OCI-LY3 (cell line): ENCODE results near the gene RNF111.

Experiments used
- H2AFZ ChIP-seq: fragments of 200-600, 300-600 bp; shearing (Covaris generic); 2 replicates; pipeline ENCODE4 v1.6.0; 2014; ENCODE audit warnings: antibody characterized with exemption, low read depth, low read length
- H3K27ac ChIP-seq: fragments of 200-600, 300-600 bp; sonication (generic); 2 replicates; pipeline ENCODE4 v1.5.1; 2014; ENCODE audit warnings: mild to moderate bottlenecking, low read length, moderate library complexity, mixed read lengths
- H3K27me3 ChIP-seq: fragments of 200-600, 300-600 bp; sonication (generic); 2 replicates; pipeline ENCODE4 v1.6.1; 2014; ENCODE audit warnings: low read depth, low read length, mixed read lengths
- H3K36me3 ChIP-seq: fragments of 200-600, 300-600 bp; sonication (generic); replicated peaks from 2 replicates; pipeline ENCODE3; 2014; ENCODE audit warnings: low read depth, low read length, mixed read lengths
- H3K4me1 ChIP-seq: fragments of 300-600, 200-600 bp; sonication (generic); 2 replicates; pipeline ENCODE4 v1.6.1; 2014; ENCODE audit warnings: low read length, mixed read lengths
- H3K4me2 ChIP-seq: fragments of 200-600, 300-600 bp; sonication (generic); 2 replicates; pipeline ENCODE4 v1.6.1; 2014; ENCODE audit warnings: low read length, mixed read lengths
- H3K4me3 ChIP-seq: fragments of 300-600, 200-600 bp; sonication (generic); 2 replicates; pipeline ENCODE4 v1.5.1; 2014; ENCODE audit warnings: antibody characterized with exemption, mild to moderate bottlenecking, low read length, moderate library complexity
- H3K79me2 ChIP-seq: fragments of 300-600, 200-600 bp; shearing (Covaris generic); 2 replicates; pipeline ENCODE4 v1.6.1; 2014; ENCODE audit warnings: mild to moderate bottlenecking, low read length, mixed read lengths
- H3K9ac ChIP-seq: fragments of 300-600, 200-600 bp; shearing (Covaris generic); 2 replicates; pipeline ENCODE4 v1.6.0; 2014; ENCODE audit warnings: mild to moderate bottlenecking, low read length, moderate library complexity
- H3K9me3 ChIP-seq: fragments of 200-600, 300-600 bp; shearing (Covaris generic); 2 replicates; pipeline ENCODE4 v1.6.1; 2014; ENCODE audit warnings: low read length, mixed read lengths; ENCODE audit not compliant: insufficient read depth
- H4K20me1 ChIP-seq: fragments of 200-600, 300-600 bp; sonication (generic); 2 replicates; pipeline ENCODE4 v1.6.1; 2016; ENCODE audit warnings: low read length, mixed read lengths; ENCODE audit not compliant: insufficient read depth
- EZH2phosphoT487 ChIP-seq: fragments of 200-600 bp; shearing (Covaris generic); IDR thresholded peaks from 2 replicates; pipeline ENCODE4 v1.6.1; 2018; ENCODE audit warnings: antibody characterized with exemption, mixed run types, low read depth
- TF ChIP-seq, protein P1 (sequence below): fragments of 200-600, 300-600 bp; sonication (generic); IDR thresholded peaks from 2 replicates; pipeline ENCODE4 v1.5.1; 2014; ENCODE audit warnings: antibody characterized with exemption, low read length, low read depth

Gene RNF111

DNA sequence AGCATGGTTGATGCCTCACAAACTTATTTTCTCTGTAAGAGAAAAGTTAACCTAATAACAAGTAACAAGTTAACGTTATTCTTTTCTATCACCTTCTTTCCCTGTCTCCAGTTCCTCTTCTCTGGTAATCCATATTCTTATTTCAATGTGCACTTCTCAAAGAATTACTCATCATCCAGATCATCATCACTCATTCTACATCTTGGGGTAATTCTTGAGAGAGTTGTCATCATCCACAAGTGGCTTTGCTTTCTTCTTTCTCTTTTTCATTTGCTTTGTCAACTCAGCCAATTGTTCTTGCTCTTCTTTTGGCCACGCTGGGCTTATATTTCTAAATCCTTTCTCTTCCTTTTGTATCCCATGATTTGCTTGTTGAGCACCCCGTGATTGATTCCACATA is 20.8 kb upstream of the RNF111 start:
- Histone ChIP-seq H3K9ac (no peak overlapping the region), H3K9me3 (no peaks in the 10 kb centered on the region), H3K27me3 (no peaks in the 10 kb centered on the region), H3K4me2 (peak overlapping the region; percentile 4; the same call in 1 of the 2 replicates), H4K20me1 (no peaks in the 10 kb centered on the region), H3K4me3 (no peak overlapping the region), H3K79me2 (no peaks in the 10 kb centered on the region), H2AFZ (no peak overlapping the region), H3K4me1 (peaks cover 9% of the 10 kb centered on the region), H3K36me3 (no peaks in the 10 kb centered on the region), H3K27ac (no peak overlapping the region)
- TF ChIP-seq, protein P1, sequence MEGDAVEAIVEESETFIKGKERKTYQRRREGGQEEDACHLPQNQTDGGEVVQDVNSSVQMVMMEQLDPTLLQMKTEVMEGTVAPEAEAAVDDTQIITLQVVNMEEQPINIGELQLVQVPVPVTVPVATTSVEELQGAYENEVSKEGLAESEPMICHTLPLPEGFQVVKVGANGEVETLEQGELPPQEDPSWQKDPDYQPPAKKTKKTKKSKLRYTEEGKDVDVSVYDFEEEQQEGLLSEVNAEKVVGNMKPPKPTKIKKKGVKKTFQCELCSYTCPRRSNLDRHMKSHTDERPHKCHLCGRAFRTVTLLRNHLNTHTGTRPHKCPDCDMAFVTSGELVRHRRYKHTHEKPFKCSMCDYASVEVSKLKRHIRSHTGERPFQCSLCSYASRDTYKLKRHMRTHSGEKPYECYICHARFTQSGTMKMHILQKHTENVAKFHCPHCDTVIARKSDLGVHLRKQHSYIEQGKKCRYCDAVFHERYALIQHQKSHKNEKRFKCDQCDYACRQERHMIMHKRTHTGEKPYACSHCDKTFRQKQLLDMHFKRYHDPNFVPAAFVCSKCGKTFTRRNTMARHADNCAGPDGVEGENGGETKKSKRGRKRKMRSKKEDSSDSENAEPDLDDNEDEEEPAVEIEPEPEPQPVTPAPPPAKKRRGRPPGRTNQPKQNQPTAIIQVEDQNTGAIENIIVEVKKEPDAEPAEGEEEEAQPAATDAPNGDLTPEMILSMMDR, result no peak
- no peak for TF ChIP-seq EZH2phosphoT487

DNA sequence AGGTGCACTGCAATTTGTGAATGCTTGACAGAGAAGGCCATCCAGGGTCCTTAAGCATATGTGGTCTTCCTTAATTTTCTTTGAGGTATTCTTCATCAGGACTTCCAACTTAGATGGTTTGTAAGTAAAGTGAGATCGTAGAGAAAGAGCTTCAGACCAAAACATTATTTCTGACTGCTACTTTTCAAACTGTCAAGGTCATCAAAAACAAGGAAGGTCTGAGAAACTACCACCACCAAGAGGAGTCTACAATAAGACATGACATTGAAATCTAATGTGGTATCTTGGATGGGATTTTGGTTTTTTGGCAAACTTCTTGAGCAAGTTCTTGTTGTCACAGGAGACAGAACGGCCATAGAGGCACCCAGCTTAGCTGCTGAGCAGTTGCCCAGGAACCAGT is 20.0 kb upstream of the RNF111 start:
- Histone ChIP-seq H3K9ac (no peak overlapping the region), H3K36me3 (no peaks in the 10 kb centered on the region), H3K4me1 (peaks cover 9% of the 10 kb centered on the region), H4K20me1 (no peaks in the 10 kb centered on the region), H3K9me3 (no peaks in the 10 kb centered on the region), H3K79me2 (no peaks in the 10 kb centered on the region), H3K27me3 (no peaks in the 10 kb centered on the region), H3K27ac (no peak overlapping the region), H2AFZ (no peak overlapping the region), H3K4me3 (no peak overlapping the region), H3K4me2 (no peak overlapping the region)
- TF ChIP-seq, protein P1, result no peak
- TF ChIP-seq EZH2phosphoT487, result no peak

- Histone ChIP-seq H3K9ac (no peak overlapping the region), H3K79me2 (no peaks in the 10 kb centered on the region), H3K4me3 (no peak overlapping the region), H3K36me3 (no peaks in the 10 kb centered on the region), H2AFZ (no peak overlapping the region), H3K27me3 (no peaks in the 10 kb centered on the region), H3K4me1 (peaks cover 48% of the 10 kb centered on the region), H3K27ac (peak overlapping the region; percentile 99; the same call in 1 of the 2 replicates), H4K20me1 (no peaks in the 10 kb centered on the region), H3K4me2 (no peak overlapping the region), H3K9me3 (no peaks in the 10 kb centered on the region)
- TF ChIP-seq EZH2phosphoT487, result no peak
Measured at GRCh38 chr15:58977887-58978286, 9.6 kb upstream of the RNF111 start.

GRCh38 chr15:58980351-58980939 is 7.0 kb upstream of the RNF111 start:
- Histone ChIP-seq H3K9me3 (no peaks in the 10 kb centered on the region), H3K9ac (peak overlapping the region; percentile 64), H3K4me2 (peak overlapping the region; percentile 90), H4K20me1 (no peaks in the 10 kb centered on the region), H2AFZ (peak overlapping the region; percentile 84; the same call in 1 of the 2 replicates), H3K4me3 (peak overlapping the region; percentile 73), H3K4me1 (peaks cover 48% of the 10 kb centered on the region), H3K27ac (peak overlapping the region; percentile 99), H3K36me3 (no peaks in the 10 kb centered on the region), H3K79me2 (no peaks in the 10 kb centered on the region), H3K27me3 (no peaks in the 10 kb centered on the region)
- TF ChIP-seq EZH2phosphoT487, result no peak
- TF ChIP-seq, protein P1, result peak; percentile 66
